DOHH2 (cell line): ENCODE data around the gene PHF20.
A peak's percentile ranks its signal among the peaks of the same experiment; 100 is the strongest.

Experiments
- H3F3A ChIP-seq: fragments of 200-600 bp; sonication (generic), shearing (Covaris generic); 2 replicates; pipeline ENCODE4 v1.6.0; 2016; ENCODE audit warnings: antibody characterized with exemption, mild to moderate bottlenecking; ENCODE audit not compliant: control insufficient read depth, insufficient read depth
- H3K27ac ChIP-seq: fragments of 200-600 bp; sonication (generic); 2 replicates; pipeline ENCODE4 v1.5.1; 2014; ENCODE audit warnings: low read depth, mild to moderate bottlenecking, low read length, moderate library complexity
- H3K27me3 ChIP-seq: fragments of 200-600 bp; sonication (generic); 2 replicates; pipeline ENCODE4 v1.6.1; 2014; ENCODE audit warnings: mild to moderate bottlenecking, low read length, mixed read lengths; ENCODE audit not compliant: control insufficient read depth
- H3K36me3 ChIP-seq: fragments of 200-600 bp; sonication (generic); 2 replicates; pipeline ENCODE4 v1.6.1; 2014; ENCODE audit warnings: mild to moderate bottlenecking, low read length, moderate library complexity, mixed read lengths; ENCODE audit not compliant: control insufficient read depth
- H3K4me1 ChIP-seq: fragments of 200-600 bp; sonication (generic); 2 replicates; pipeline ENCODE4 v1.6.1; 2014; ENCODE audit warnings: mild to moderate bottlenecking, low read length, mixed read lengths; ENCODE audit not compliant: control insufficient read depth
- H3K4me2 ChIP-seq: fragments of 200-600 bp; sonication (generic); 2 replicates; pipeline ENCODE4 v1.6.0; 2014; ENCODE audit warnings: mild to moderate bottlenecking, low read length, moderate library complexity
- H3K4me3 ChIP-seq: fragments of 200-600 bp; sonication (generic); 2 replicates; pipeline ENCODE4 v1.5.1; 2014; ENCODE audit warnings: mild to moderate bottlenecking, low read length, mixed read lengths
- H3K79me2 ChIP-seq: fragments of 200-600 bp; sonication (generic); 2 replicates; pipeline ENCODE4 v1.6.1; 2014; ENCODE audit warnings: mild to moderate bottlenecking, low read length, mixed read lengths; ENCODE audit not compliant: control insufficient read depth
- H3K9me2 ChIP-seq: fragments of 200-600 bp; sonication (generic); replicated peaks from 2 replicates; pipeline ENCODE4 v1.6.1; 2014; ENCODE audit warnings: mild to moderate bottlenecking, low read length, mixed read lengths; ENCODE audit not compliant: control insufficient read depth
- H3K9me3 ChIP-seq: fragments of 200-600 bp; sonication (generic); 2 replicates; pipeline ENCODE4 v1.6.1; 2014; ENCODE audit warnings: antibody characterized with exemption, low read length, mixed read lengths; ENCODE audit not compliant: control insufficient read depth, insufficient read depth
- H4K20me1 ChIP-seq: fragments of 200-600 bp; sonication (generic); 2 replicates; pipeline ENCODE4 v1.6.0; 2014; ENCODE audit warnings: low read depth, mild to moderate bottlenecking, antibody characterized with exemption, low read length, moderate library complexity; ENCODE audit not compliant: control insufficient read depth, insufficient read depth
- CTCF ChIP-seq: fragments of 200-600 bp; sonication (generic); IDR thresholded peaks from one replicate; pipeline ENCODE4 v1.5.1; 2014; ENCODE audit warnings: antibody characterized with exemption, mild to moderate bottlenecking, low read depth, low read length; ENCODE audit not compliant: poor library complexity, severe bottlenecking
- EZH2phosphoT487 ChIP-seq: fragments of 200-600 bp; sonication (generic); IDR thresholded peaks from 2 replicates; pipeline ENCODE4 v1.6.1; 2017; ENCODE audit warnings: borderline replicate concordance, mild to moderate bottlenecking, antibody characterized with exemption, low read length, moderate library complexity, mixed read lengths

PHF20 gene

GRCh38 chr20:35732644-35732982, 39.2 kb upstream of the PHF20 start:
- no peak for TF ChIP-seq CTCF
- TF ChIP-seq EZH2phosphoT487 = no peak
- Histone ChIP-seq H3K4me1 (peaks cover 23% of the 10 kb centered on the region), H3K9me2 (no peaks in the 10 kb centered on the region), H3K4me3 (no peak overlapping the region), H3K27ac (no peak overlapping the region), H4K20me1 (peaks cover 42% of the 10 kb centered on the region), H3K9me3 (no peaks in the 10 kb centered on the region), H3K27me3 (no peaks in the 10 kb centered on the region), H3F3A (peaks cover 38% of the 10 kb centered on the region), H3K36me3 (peaks cover 99% of the 10 kb centered on the region), H3K4me2 (no peak overlapping the region), H3K79me2 (peaks cover 97% of the 10 kb centered on the region)

DNA sequence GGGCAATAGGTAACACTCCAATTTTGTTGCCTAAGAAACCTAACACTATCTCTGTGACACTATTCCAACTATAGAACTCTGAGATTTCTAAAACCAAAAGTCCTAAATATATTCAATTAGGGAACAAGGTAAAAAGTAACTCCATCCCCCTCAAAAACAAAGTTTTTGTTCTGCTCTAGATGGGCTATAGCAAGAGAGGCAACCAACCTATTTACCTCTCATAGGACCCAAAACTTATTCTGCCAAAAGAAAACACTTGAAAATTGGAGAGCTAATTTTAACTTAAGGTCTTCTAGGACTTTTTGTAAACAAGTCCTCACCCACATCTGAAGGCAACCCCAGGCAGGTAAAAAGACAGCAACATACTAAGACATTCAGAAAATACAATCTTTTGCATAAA, 37.4 kb upstream of the PHF20 start:
- Histone ChIP-seq H3K9me3 (no peaks in the 10 kb centered on the region), H3K27me3 (no peaks in the 10 kb centered on the region), H3K79me2 (peaks cover 100% of the 10 kb centered on the region), H3K4me3 (no peak overlapping the region), H3K4me2 (0 out of 2 replicates have a peak overlapping the region, but pooled peaks have one; percentile 22), H3F3A (peaks cover 34% of the 10 kb centered on the region), H3K27ac (no peak overlapping the region), H3K9me2 (no peaks in the 10 kb centered on the region), H4K20me1 (peaks cover 52% of the 10 kb centered on the region), H3K36me3 (peaks cover 100% of the 10 kb centered on the region), H3K4me1 (peaks cover 37% of the 10 kb centered on the region)
- no peak for TF ChIP-seq CTCF
- no peak for TF ChIP-seq EZH2phosphoT487

- peaks cover 55% of the 10 kb centered on the region for H4K20me1 ChIP-seq
- H3K4me2 ChIP-seq = peak overlapping the region; percentile 22; the same call in 1 of the 2 replicates
Observed at GRCh38 chr20:35734777-35735649, 36.8 kb upstream of the PHF20 start.

More at GRCh38 chr20:35734777-35735649, 36.8 kb upstream of the PHF20 start:
- H3K4me3 ChIP-seq = no peak overlapping the region
- peaks cover 100% of the 10 kb centered on the region for H3K79me2 ChIP-seq
- H3K27me3 ChIP-seq = no peaks in the 10 kb centered on the region
- peaks cover 100% of the 10 kb centered on the region for H3K36me3 ChIP-seq
- peaks cover 43% of the 10 kb centered on the region for H3K4me1 ChIP-seq
- no peak overlapping the region for H3K27ac ChIP-seq
- H3F3A ChIP-seq = peaks cover 34% of the 10 kb centered on the region
- H3K9me2 ChIP-seq = no peaks in the 10 kb centered on the region
- TF ChIP-seq EZH2phosphoT487 = no peak
- no peak for TF ChIP-seq CTCF
- no peaks in the 10 kb centered on the region for H3K9me3 ChIP-seq
